Ovary (tissue), 9 donors: ENCODE measurements around the gene MUC2. TPM values are rescaled to one million over a fixed set of nuclear protein-coding genes. Genes with fewer than 3 reads are reported as not detected.
A peak's percentile ranks its signal among the peaks of the same experiment; 100 is the strongest.

Experiments used
- DNase-seq, 5 donors: peaks; one replicate each; pipeline ENCODE4 v3.0.0-alpha.2; 2019 to 2020
- H3K27ac ChIP-seq, 2 donors: fragments of 200-600 bp; one replicate each; pipeline versions ENCODE4 v1.5.1 to v1.8.0; 2019 to 2022
- H3K27me3 ChIP-seq: fragments of 200-600 bp; one replicate; pipeline ENCODE4 v1.8.0; 2022
- H3K36me3 ChIP-seq: fragments of 200-600 bp; sonication (generic); one replicate; pipeline ENCODE4 v1.5.1; 2019
- H3K4me1 ChIP-seq: one replicate; pipeline ENCODE4 v1.8.1; 2013; ENCODE audit warnings: mild to moderate bottlenecking, moderate library complexity; ENCODE audit not compliant: insufficient read depth
- H3K4me3 ChIP-seq: fragments of 200-600 bp; sonication (generic); one replicate; pipeline ENCODE4 v1.5.1; 2017
- H3K9me3 ChIP-seq, 2 donors: fragments of 200-600 bp in 1 of 2; sonication (generic) in 1 of 2; one replicate each; pipeline versions ENCODE4 v1.5.1 to v1.8.1; 2013 to 2019; ENCODE audit warnings: mild to moderate bottlenecking in 1 of 2, moderate library complexity in 1 of 2
- EP300 ChIP-seq: sonication (generic); formaldehyde crosslinking; IDR thresholded peaks from one replicate; pipeline ENCODE4 v1.6.1; 2017; ENCODE audit warnings: antibody characterized with exemption
- POLR2A ChIP-seq: fragments of 450-650 bp; IDR thresholded peaks from one replicate; pipeline ENCODE4 v1.6.1; 2017; ENCODE audit warnings: antibody characterized with exemption, mild to moderate bottlenecking, moderate library complexity
- WGBS, 3 donors: extraction: QIAGEN DNeasy Blood & Tissue Kit in 1 of 3; methylation state at CpG; one replicate each; pipeline versions ENCODE4 v1.1.5 to v1.1.7; 2013 to 2017; 5-methylcytosine and 5-hydroxymethylcytosine counted together
- intact Hi-C, 4 donors: fragments of 100-400 bp; cut with DNase I; formaldehyde crosslinking; loops; one replicate each; pipeline versions ENCODE4 v1.11.0 to v1.15.1; 2022 to 2023
- polyA plus RNA-seq, 2 donors: library from polyadenylated mRNA; stranded (reverse); fragments of 200-250 nt in 1 of 2; fragments of 350-450 nt in 1 of 2; fragmentation: Illumina TruSeq in 1 of 2; extraction: RNeasy Lipid Tissue Mini Kit (QIAGEN cat#74804) in 1 of 2; gene quantifications; one replicate each; pipeline ENCODE4 v1.2.3, GENCODE V29; 2013 to 2014
- total RNA-seq, 7 donors: library from RNA; depleted of rRNA in 2 of 7; stranded (reverse); fragments of >200 nt in 2 of 7; fragmentation: NEBNext Ultra II Directional in 3 of 7; extraction: Animal tissue kit (Norgen Biotek cat#: 25700) in 3 of 7; gene quantifications; one replicate each; pipeline versions ENCODE4 v1.1.0 to v1.2.4, GENCODE V29; 2016 to 2023
- TF ChIP-seq, protein P1 (sequence below), 3 donors: fragments of 450-650 bp in 2 of 3; fragments of 200-600 bp in 1 of 3; IDR thresholded peaks; one replicate each; pipeline versions ENCODE4 v1.5.1 to v1.8.0; 2016 to 2022; ENCODE audit warnings: antibody characterized with exemption in 3 of 3, mild to moderate bottlenecking in 1 of 3
- donor health status: DM: no; HTN: no; CAD: no; lungs with moderate emphysema.
- donor health status: DM: no; HTN: no; CAD: no.
- donor health status: Bipolar disorder and iron deficiency.
- donor health status: DM: yes; HTN: yes; CAD: no.
- donor health status: DM: no; HTN: no; CAD: no.
- donor health status: DM: yes; HTN: yes; CAD: no.

The MUC2 gene
- total and polyA plus RNA-seq, 9 donors = 0.02 to 3.3 (median 0.10) TPM; not detected in 4

GRCh38 chr11:1121813-1122663 is 47.4 kb downstream of the MUC2 start:
- no peak overlapping the region for H3K4me3 ChIP-seq
- DNase-seq = peak in 1 of 5 donors; percentile 23
- no peaks in the 10 kb centered on the region for H3K27me3 ChIP-seq
- TF ChIP-seq, protein P1, sequence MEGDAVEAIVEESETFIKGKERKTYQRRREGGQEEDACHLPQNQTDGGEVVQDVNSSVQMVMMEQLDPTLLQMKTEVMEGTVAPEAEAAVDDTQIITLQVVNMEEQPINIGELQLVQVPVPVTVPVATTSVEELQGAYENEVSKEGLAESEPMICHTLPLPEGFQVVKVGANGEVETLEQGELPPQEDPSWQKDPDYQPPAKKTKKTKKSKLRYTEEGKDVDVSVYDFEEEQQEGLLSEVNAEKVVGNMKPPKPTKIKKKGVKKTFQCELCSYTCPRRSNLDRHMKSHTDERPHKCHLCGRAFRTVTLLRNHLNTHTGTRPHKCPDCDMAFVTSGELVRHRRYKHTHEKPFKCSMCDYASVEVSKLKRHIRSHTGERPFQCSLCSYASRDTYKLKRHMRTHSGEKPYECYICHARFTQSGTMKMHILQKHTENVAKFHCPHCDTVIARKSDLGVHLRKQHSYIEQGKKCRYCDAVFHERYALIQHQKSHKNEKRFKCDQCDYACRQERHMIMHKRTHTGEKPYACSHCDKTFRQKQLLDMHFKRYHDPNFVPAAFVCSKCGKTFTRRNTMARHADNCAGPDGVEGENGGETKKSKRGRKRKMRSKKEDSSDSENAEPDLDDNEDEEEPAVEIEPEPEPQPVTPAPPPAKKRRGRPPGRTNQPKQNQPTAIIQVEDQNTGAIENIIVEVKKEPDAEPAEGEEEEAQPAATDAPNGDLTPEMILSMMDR (IDR thresholded peaks at IDR 0.05) = no peak
- TF ChIP-seq EP300 = no peak
- TF ChIP-seq POLR2A = no peak
- intact Hi-C loops = no loop called here
- H3K9me3 ChIP-seq = no peaks in the 10 kb centered on the region
- H3K36me3 ChIP-seq = no peaks in the 10 kb centered on the region
- WGBS, 3 donors = 41 to 50% (median 46%) methylated on average over 25 to 28 of the region's 28 CpGs
- no peaks in the 10 kb centered on the region for H3K4me1 ChIP-seq
- no peak overlapping the region for H3K27ac ChIP-seq

- no peak overlapping the region for H3K4me3 ChIP-seq
- WGBS, 3 donors = 67 to 82% (median 71%) methylated on average over 7 of the region's 7 CpGs
- intact Hi-C loops = no loop called here
- TF ChIP-seq POLR2A (no peak), EP300 (no peak)
- TF ChIP-seq, protein P1 (IDR thresholded peaks at IDR 0.05) = no peak
- H3K27ac ChIP-seq = no peak overlapping the region
- no peaks in the 10 kb centered on the region for H3K27me3 ChIP-seq
- H3K4me1 ChIP-seq = no peaks in the 10 kb centered on the region
- no peaks in the 10 kb centered on the region for H3K36me3 ChIP-seq
- DNase-seq = peak in 1 of 5 donors; percentile 19
- no peaks in the 10 kb centered on the region for H3K9me3 ChIP-seq
These were observed 48.0 kb downstream of the MUC2 start for GRCh38 chr11:1122664-1123002.

GRCh38 chr11:1123970-1124369 is 49.3 kb downstream of the MUC2 start:
- Histone ChIP-seq H3K27me3 (no peaks in the 10 kb centered on the region), H3K4me1 (no peaks in the 10 kb centered on the region), H3K36me3 (no peaks in the 10 kb centered on the region), H3K9me3 (no peaks in the 10 kb centered on the region), H3K27ac (no peak overlapping the region), H3K4me3 (no peak overlapping the region)
- TF ChIP-seq, protein P1 (IDR thresholded peaks at IDR 0.05) = no peak
- no peak for TF ChIP-seq POLR2A
- no peak for DNase-seq
- 69 to 86% (median 74%) methylated on average over 1 of the region's 1 CpG for WGBS, 3 donors
- intact Hi-C loops = no loop called here

Other genes starting within 250 kb of the MUC2 start
- 1 to 10 TPM; 1.2 to 6.5 (median 3.9) TPM for gene CRACR2B, start 247.0 kb upstream of the MUC2 start, total RNA-seq
- 1 to 10 TPM in 1 of 2 donors, under 1 TPM in 1; 0.18 to 5.0 TPM for gene CRACR2B, start 247.0 kb upstream of the MUC2 start, polyA plus RNA-seq
- gene CD151, start 241.9 kb upstream of the MUC2 start, total RNA-seq = 100 to 1,000 TPM in 6 of 7 donors, 10 to 100 TPM in 1; 32.9 to 243 (median 176) TPM
- gene CD151, start 241.9 kb upstream of the MUC2 start, polyA plus RNA-seq = 100 to 1,000 TPM in 1 of 2 donors, 10 to 100 TPM in 1; 46.3 to 168 TPM
- gene POLR2L, start 232.3 kb upstream of the MUC2 start, total RNA-seq = 10 to 100 TPM; 26.8 to 89.3 (median 62.7) TPM
- gene POLR2L, start 232.3 kb upstream of the MUC2 start, polyA plus RNA-seq = 10 to 100 TPM in 1 of 2 donors, 1 to 10 TPM in 1; 4.9 to 67.3 TPM
- 100 to 1,000 TPM in 1 of 7 donors, 10 to 100 TPM in 6; 66.6 to 109 (median 89.7) TPM for gene TSPAN4, start 232.0 kb upstream of the MUC2 start, total RNA-seq
- gene TSPAN4, start 232.0 kb upstream of the MUC2 start, polyA plus RNA-seq = 100 to 1,000 TPM in 1 of 2 donors, 1 to 10 TPM in 1; 6.4 to 124 TPM
- 10 to 100 TPM; 62.2 to 90.7 (median 75.7) TPM for gene CHID1, start 164.1 kb upstream of the MUC2 start, total RNA-seq
- gene CHID1, start 164.1 kb upstream of the MUC2 start, polyA plus RNA-seq = 10 to 100 TPM; 41.0 to 68.1 TPM
- gene AP2A2, start 149.0 kb upstream of the MUC2 start, total RNA-seq = 10 to 100 TPM; 27.7 to 80.1 (median 54.0) TPM
- 100 to 1,000 TPM in 1 of 2 donors, 10 to 100 TPM in 1; 31.1 to 151 TPM for gene AP2A2, start 149.0 kb upstream of the MUC2 start, polyA plus RNA-seq
- 1 to 10 TPM in 1 of 7 donors, under 1 TPM in 5, not detected in 1; 0.23 to 7.2 (median 0.41) TPM for gene MUC6, start 38.2 kb upstream of the MUC2 start, total RNA-seq
- gene MUC6, start 38.2 kb upstream of the MUC2 start, polyA plus RNA-seq = under 1 TPM; 0.02 to 0.06 TPM
- under 1 TPM in 1 of 7 donors, not detected in 6; 0.03 TPM for gene MUC5AC, start 83.1 kb downstream of the MUC2 start, total RNA-seq
- not detected for gene MUC5AC, start 83.1 kb downstream of the MUC2 start, polyA plus RNA-seq
- 10 to 100 TPM in 1 of 7 donors, 1 to 10 TPM in 3, under 1 TPM in 2, not detected in 1; 0.05 to 35.3 (median 2.6) TPM for gene MUC5B, start 148.2 kb downstream of the MUC2 start, total RNA-seq
- under 1 TPM; 0.02 TPM for gene MUC5B, start 148.2 kb downstream of the MUC2 start, polyA plus RNA-seq
- 10 to 100 TPM; 26.1 to 60.8 (median 53.9) TPM for gene TOLLIP, start 234.8 kb downstream of the MUC2 start, total RNA-seq
- 10 to 100 TPM; 14.1 to 25.8 TPM for gene TOLLIP, start 234.8 kb downstream of the MUC2 start, polyA plus RNA-seq